GM19395 (cell line): ENCODE measurements around the gene FRZB.
"Not testable (repeated sequence)": the region's sequence is repeated elsewhere in the genome, so short reads cannot be mapped to it uniquely, and the experiment has no call there.

Experiments used
- ATAC-seq: cut with Tn5 transposase; IDR thresholded peaks from one replicate; pipeline ENCODE4 v1.9.1; 2021; ENCODE audit warnings: mild to moderate bottlenecking, moderate library complexity; ENCODE audit not compliant: unreplicated experiment

The FRZB gene, protein sequence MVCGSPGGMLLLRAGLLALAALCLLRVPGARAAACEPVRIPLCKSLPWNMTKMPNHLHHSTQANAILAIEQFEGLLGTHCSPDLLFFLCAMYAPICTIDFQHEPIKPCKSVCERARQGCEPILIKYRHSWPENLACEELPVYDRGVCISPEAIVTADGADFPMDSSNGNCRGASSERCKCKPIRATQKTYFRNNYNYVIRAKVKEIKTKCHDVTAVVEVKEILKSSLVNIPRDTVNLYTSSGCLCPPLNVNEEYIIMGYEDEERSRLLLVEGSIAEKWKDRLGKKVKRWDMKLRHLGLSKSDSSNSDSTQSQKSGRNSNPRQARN

GRCh38 chr2:182866461-182867406 is at the start of gene FRZB:
FRZB (minus strand) TSS chr2:182866637; CDS start chr2:182866552, 85 bp downstream.
- ATAC-seq: no peak

- ATAC-seq: no peak
Observed at GRCh38 chr2:182915369-182916326, 49.2 kb upstream of the FRZB start.

DNA sequence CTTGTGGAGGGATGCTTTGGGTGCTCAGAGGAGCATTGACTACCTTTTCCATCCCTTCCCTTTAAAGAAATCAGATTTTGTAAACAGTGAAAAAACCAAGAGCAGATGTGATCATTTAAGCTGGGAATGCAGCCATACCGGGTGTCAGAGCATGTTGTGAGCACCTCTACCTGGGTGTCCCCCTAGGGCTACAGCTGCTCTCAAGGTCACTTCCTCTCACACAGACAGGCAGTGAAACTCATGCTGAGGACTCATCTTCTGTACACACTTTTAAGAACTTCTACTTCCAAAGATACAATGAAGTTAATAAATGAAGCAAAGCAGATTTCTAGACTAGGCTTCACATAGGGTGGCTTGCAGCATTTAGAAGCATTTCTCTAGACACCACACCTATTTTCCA is 48.4 kb upstream of the FRZB start:
- no peak for ATAC-seq

DNA sequence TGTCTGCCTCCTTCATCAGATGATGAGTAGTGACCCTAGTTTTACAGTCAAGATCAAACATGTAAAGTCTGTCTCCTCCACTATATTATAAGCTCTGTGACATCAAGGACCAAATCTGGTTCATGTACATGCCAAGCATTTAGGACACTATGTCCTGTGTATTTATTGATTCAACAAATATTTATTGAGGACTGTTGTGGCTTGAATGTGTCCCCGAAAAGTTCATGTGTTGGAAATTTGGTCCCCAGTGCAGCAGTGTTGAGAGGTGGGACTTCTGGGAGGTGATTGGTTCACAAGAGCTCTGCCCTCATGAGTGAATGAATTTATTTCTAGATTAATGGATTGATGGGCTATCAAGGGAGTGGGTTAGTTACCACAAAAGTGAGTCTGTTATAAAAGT is 46.6 kb upstream of the FRZB start:
- ATAC-seq: no peak

- no peak for ATAC-seq
Observed at GRCh38 chr2:182912518-182912915, 46.1 kb upstream of the FRZB start.

GRCh38 chr2:182911813-182912517 is 45.5 kb upstream of the FRZB start:
- ATAC-seq: no peak

- no peak for ATAC-seq
Observed at GRCh38 chr2:182910965-182911364, 44.5 kb upstream of the FRZB start.

DNA sequence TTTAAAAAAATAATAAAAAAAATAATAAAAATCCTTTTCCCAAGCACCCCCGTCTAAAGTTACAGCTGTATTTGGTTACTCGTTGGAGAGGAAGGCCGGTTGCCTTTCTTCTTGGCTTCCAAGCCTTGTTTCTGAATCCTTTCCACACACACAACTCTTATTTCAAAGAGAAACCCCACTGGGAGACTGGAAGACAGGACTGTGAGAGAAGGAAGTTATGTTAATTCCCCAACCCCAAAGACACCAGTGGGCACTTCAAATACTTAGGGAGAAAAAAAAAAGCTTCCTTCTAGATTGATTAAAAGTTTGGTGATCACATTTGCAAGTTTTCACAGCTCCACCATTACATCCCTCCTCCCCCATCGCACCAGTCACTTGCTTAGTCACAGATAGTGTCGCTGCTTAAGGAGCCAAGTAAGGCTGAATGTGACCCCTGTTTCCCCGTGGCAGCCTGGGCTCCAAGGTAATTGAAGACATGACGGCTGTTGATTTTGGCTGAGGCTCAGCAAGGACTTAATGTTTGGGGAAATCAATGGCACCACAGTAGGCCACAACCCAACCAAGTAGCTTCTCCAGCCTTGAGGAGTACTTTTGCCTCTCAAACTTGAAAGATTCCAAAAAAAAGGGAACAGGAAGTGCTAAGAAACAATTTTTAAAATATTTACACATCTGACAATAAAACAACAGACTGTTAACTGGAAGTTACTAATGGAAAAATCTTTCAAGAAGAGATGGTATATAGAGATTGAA is 40.8 kb upstream of the FRZB start:
- no peak for ATAC-seq

DNA sequence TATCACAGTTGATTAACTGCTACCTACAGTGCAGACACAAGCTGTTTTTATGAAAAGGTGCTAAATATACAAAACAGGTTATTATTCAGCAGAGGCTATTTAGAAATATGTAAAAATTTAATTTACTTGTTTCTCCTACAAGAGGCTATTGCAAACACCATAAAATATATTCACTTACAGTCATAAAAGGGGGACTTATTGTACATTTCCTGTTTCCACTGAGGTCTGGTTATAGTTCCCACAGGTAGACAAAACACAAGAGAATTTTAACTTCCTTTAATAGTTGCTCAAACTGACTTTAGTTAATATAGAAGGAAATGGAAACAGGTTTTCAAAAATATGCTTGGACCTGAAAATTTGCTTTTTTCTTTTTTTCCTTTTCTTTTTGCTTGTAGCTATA is 40.0 kb upstream of the FRZB start:
- ATAC-seq: no peak

GRCh38 chr2:182904844-182905243 is 38.4 kb upstream of the FRZB start:
- no peak for ATAC-seq

DNA sequence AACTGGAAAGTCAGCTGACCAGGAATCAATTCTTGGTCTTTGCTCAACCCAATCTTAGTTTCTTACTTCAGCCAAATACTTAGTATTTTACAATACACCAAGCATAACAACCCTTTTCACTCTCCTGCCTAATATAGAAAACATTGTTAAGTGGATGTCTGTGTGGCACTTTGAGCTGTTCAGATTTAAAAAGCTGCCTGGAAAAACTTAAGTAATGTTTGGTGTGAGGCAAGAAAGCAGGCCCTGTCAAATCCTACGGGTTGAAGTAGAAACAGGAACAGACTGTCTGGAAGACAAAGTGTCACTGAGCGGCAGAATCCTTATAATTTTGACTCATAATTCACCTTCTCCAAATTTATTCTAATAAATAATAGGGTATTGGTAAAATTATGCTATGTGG is 37.1 kb upstream of the FRZB start:
- ATAC-seq: no peak

DNA sequence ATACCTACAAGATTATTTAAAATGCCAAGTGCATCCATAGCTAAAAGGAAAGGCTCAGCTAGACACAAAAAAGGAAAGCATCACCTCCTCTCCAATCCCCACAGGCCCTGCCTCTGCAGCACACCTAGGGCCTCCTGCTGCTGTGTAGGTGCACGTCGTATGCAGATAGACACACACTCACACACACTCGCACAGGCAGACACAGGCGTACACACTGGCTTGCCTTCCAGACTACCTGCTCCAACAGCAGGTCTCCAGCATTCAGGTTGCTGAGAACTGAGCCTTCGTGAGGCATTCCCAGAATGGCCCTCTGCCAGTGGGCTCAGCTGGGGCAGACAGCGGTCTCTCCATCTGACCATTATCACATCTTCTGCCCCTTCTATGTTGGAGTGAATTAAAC is 35.3 kb upstream of the FRZB start:
- ATAC-seq: no peak

DNA sequence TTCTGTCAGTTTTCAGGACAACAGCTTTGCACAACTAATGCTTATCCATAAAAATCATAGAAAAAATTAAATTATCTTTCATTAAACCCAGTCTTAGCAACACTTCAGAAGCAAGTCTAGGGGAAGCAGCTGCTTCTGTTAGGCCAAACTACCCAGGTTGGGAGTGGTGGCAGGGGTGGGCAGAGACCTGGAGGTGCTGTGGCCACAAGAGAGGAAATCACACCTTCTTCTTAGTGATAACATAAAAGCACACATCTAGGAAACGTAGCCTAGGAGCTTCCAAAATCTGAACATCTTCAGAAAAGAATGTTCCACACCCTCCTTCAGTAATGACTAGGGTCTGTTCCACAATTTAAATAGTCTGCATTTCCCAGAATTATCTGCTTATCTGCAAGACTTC is 32.3 kb upstream of the FRZB start:
- no peak for ATAC-seq

DNA sequence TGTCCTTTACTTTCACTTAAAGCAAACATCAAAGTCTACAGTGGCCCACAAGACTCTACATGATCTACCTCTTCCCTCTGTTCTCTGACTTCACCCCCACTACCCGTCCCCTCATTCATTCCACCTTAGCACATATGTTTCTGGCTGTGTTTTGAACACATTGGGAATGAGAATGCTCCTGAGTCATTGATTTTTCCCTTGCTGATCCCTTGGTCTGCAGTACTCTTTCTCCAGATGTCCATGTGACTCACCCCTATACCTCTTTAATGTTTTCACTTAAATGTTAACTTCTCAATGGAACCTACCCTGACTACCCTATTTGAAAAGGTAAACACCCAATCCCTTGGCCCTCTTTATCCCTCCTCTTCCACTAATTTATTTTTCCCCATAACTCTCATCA is 30.7 kb upstream of the FRZB start:
- ATAC-seq: no peak

- no peak for ATAC-seq
Observed at GRCh38 chr2:182895798-182896197, 29.4 kb upstream of the FRZB start.

GRCh38 chr2:182895169-182895568 is 28.7 kb upstream of the FRZB start:
- ATAC-seq: no peak

DNA sequence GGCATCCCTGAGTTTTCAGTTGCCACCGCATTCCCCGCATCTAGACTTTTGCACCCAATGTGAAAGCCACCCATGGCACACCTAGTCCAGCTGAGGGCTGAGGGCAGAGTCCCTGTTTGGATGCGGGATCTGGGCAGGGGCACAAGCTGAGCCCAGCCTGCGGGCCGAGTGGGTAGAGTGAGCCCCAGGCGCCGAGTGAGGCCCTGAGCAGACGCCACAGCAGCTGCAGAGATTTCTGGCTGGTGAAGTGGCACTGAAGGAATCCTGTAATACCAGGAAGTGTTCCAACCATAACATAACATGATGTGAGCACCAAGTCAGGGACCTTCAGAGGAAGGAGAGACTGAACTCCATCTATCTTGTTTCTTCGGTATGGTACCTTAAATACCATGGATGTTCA is 27.7 kb upstream of the FRZB start:
- no peak for ATAC-seq

- no peak for ATAC-seq
Observed at GRCh38 chr2:182893666-182894065, 27.2 kb upstream of the FRZB start.

- not testable (repeated sequence) for ATAC-seq
Observed at GRCh38 chr2:182893035-182893434, 26.6 kb upstream of the FRZB start.

DNA sequence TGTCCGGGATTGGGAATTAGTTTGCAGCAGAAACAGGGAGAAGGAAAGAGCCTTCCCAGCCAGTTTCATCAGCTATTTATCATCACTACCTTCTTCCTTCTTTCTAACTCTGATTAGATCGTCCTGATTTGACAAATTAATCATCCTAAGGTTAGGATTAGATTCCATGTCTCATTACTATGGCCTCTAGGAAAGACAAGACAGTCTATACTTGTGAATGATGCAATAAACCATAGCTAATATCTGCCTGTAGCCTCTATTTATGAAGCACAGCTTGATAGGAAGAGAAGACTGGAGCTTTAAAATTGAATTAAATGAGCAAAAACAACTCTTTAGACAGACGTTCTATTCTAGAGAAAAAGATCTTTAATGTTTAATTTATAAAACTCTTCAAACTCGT is 25.2 kb upstream of the FRZB start:
- ATAC-seq: no peak
